Osteoblast (primary cell): ENCODE measurements around the gene SHH. TPM values are rescaled to one million over a fixed set of nuclear protein-coding genes. Genes with fewer than 3 reads are reported as not detected.
A peak's percentile ranks its signal among the peaks of the same experiment; 100 is the strongest.

ENCODE experiments used
- DNase-seq: peaks from one replicate; pipeline ENCODE4 v3.0.0; 2011; ENCODE audit warnings: low spot score, mixed read lengths; ENCODE audit not compliant: insufficient read length; ENCODE audit errors: missing footprints
- H2AFZ ChIP-seq: 2 replicates; pipeline ENCODE4 v1.6.0; 2011; ENCODE audit warnings: mild to moderate bottlenecking, low read length
- H3K27ac ChIP-seq: 2 replicates; pipeline ENCODE4 v1.5.1; 2011; ENCODE audit warnings: mild to moderate bottlenecking, low read depth, low read length, moderate library complexity
- H3K27me3 ChIP-seq: 2 replicates; pipeline ENCODE4 v1.6.0; 2012; ENCODE audit warnings: mild to moderate bottlenecking, control low read depth, inconsistent platforms, low read length, moderate library complexity; ENCODE audit not compliant: insufficient read depth
- H3K36me3 ChIP-seq: 2 replicates; pipeline ENCODE4 v1.5.1; 2011; ENCODE audit warnings: mild to moderate bottlenecking, low read length, control low read depth, moderate library complexity; ENCODE audit not compliant: insufficient read depth
- H3K4me1 ChIP-seq: 2 replicates; pipeline ENCODE4 v1.5.1; 2011; ENCODE audit warnings: mild to moderate bottlenecking, low read length, control low read depth, moderate library complexity; ENCODE audit not compliant: insufficient read depth
- H3K4me2 ChIP-seq: 2 replicates; pipeline ENCODE4 v1.6.0; 2011; ENCODE audit warnings: mild to moderate bottlenecking, low read length; ENCODE audit not compliant: insufficient read depth
- H3K4me3 ChIP-seq: fragments of 200-600 bp; sonication (generic); 3 replicates; pipeline ENCODE4 v1.5.1; 2012; ENCODE audit warnings: mild to moderate bottlenecking, low read length, inconsistent platforms; ENCODE audit not compliant: insufficient read depth
- H3K79me2 ChIP-seq: 2 replicates; pipeline ENCODE4 v1.6.0; 2012; ENCODE audit warnings: mild to moderate bottlenecking, low read length, control low read depth, inconsistent platforms; ENCODE audit not compliant: insufficient read depth
- H3K9me3 ChIP-seq: 2 replicates; pipeline ENCODE4 v1.5.1; 2011; ENCODE audit warnings: low read depth, low read length, control low read depth
- H4K20me1 ChIP-seq: 2 replicates; pipeline ENCODE4 v1.6.0; 2012; ENCODE audit warnings: mild to moderate bottlenecking, low read length, control low read depth; ENCODE audit not compliant: insufficient read depth
- CTCF ChIP-seq: IDR thresholded peaks from 2 replicates; pipeline ENCODE4 v1.5.1; 2011; ENCODE audit warnings: mild to moderate bottlenecking, low read depth, low read length, moderate library complexity; ENCODE audit errors: extremely low read depth
- total RNA-seq: library from RNA; depleted of rRNA; stranded (reverse); fragments of >200 nt; gene quantifications from 2 replicates; pipeline ENCODE4 v1.2.3, GENCODE V29; 2012

The SHH gene
- total RNA-seq, 1 donor = not detected

GRCh38 chr7:155793720-155794119 lies 18.5 kb downstream of the SHH start:
- no peak for TF ChIP-seq CTCF
- no peak overlapping the region for H3K4me3 ChIP-seq
- no peak overlapping the region for H2AFZ ChIP-seq
- H3K27ac ChIP-seq = no peak overlapping the region
- H3K79me2 ChIP-seq = no peaks in the 10 kb centered on the region
- no peaks in the 10 kb centered on the region for H4K20me1 ChIP-seq
- H3K9me3 ChIP-seq = no peaks in the 10 kb centered on the region
- no peak overlapping the region for H3K4me2 ChIP-seq
- H3K36me3 ChIP-seq = no peaks in the 10 kb centered on the region
- no peaks in the 10 kb centered on the region for H3K4me1 ChIP-seq
- peaks cover 3% of the 10 kb centered on the region for H3K27me3 ChIP-seq
- DNase-seq = peak; percentile 65

GRCh38 chr7:155792999-155793560 lies 19.2 kb downstream of the SHH start:
- H4K20me1 ChIP-seq = no peaks in the 10 kb centered on the region
- H3K9me3 ChIP-seq = no peaks in the 10 kb centered on the region
- no peak overlapping the region for H2AFZ ChIP-seq
- DNase-seq = no peak
- H3K27ac ChIP-seq = no peak overlapping the region
- TF ChIP-seq CTCF = no peak
- H3K4me1 ChIP-seq = no peaks in the 10 kb centered on the region
- no peaks in the 10 kb centered on the region for H3K79me2 ChIP-seq
- no peak overlapping the region for H3K4me3 ChIP-seq
- no peak overlapping the region for H3K4me2 ChIP-seq
- H3K36me3 ChIP-seq = no peaks in the 10 kb centered on the region
- H3K27me3 ChIP-seq = peaks cover 3% of the 10 kb centered on the region

GRCh38 chr7:155792315-155792960 lies 19.8 kb downstream of the SHH start:
- no peaks in the 10 kb centered on the region for H3K9me3 ChIP-seq
- no peak overlapping the region for H3K27ac ChIP-seq
- no peak for TF ChIP-seq CTCF
- no peaks in the 10 kb centered on the region for H4K20me1 ChIP-seq
- peaks cover 4% of the 10 kb centered on the region for H3K4me1 ChIP-seq
- H2AFZ ChIP-seq = no peak overlapping the region
- no peaks in the 10 kb centered on the region for H3K36me3 ChIP-seq
- no peaks in the 10 kb centered on the region for H3K79me2 ChIP-seq
- DNase-seq = peak; percentile 61
- peaks cover 3% of the 10 kb centered on the region for H3K27me3 ChIP-seq
- H3K4me3 ChIP-seq = no peak overlapping the region
- H3K4me2 ChIP-seq = no peak overlapping the region

- no peaks in the 10 kb centered on the region for H3K36me3 ChIP-seq
- peak; percentile 71 for DNase-seq
- peaks cover 4% of the 10 kb centered on the region for H3K4me1 ChIP-seq
- TF ChIP-seq CTCF = no peak
- no peaks in the 10 kb centered on the region for H4K20me1 ChIP-seq
- peaks cover 3% of the 10 kb centered on the region for H3K27me3 ChIP-seq
- H3K4me3 ChIP-seq = no peak overlapping the region
- no peaks in the 10 kb centered on the region for H3K9me3 ChIP-seq
- no peak overlapping the region for H2AFZ ChIP-seq
- H3K4me2 ChIP-seq = no peak overlapping the region
- no peaks in the 10 kb centered on the region for H3K79me2 ChIP-seq
- H3K27ac ChIP-seq = no peak overlapping the region
Measured at GRCh38 chr7:155791836-155792235, 20.4 kb downstream of the SHH start.
